BJ (cell line): Measurements from ENCODE around the gene TNFRSF19. TPM values are rescaled to one million over a fixed set of nuclear protein-coding genes. Genes with fewer than 3 reads are reported as not detected.
A peak's percentile ranks its signal among the peaks of the same experiment; 100 is the strongest.

ENCODE experiments used
- CTCF ChIA-PET: fragments of 350-600 bp; formaldehyde crosslinking; extraction: SDS; loops from one replicate; lab custom pipeline; 2021; ENCODE audit warnings: antibody characterized with exemption, inconsistent platforms; lab: Yijun Ruan, JAX
- POLR2A ChIA-PET: fragments of 300-600 bp; sonication (Branson Sonifier 250); formaldehyde crosslinking; extraction: SDS; loops from one replicate; lab custom pipeline; 2021; ENCODE audit warnings: antibody characterized with exemption; lab: Charles Lee
- DNase-seq: peaks from one replicate; pipeline ENCODE4 v3.0.0-alpha.2; 2011; ENCODE audit warnings: low read depth
- H3K27me3 ChIP-seq: 2 replicates; pipeline ENCODE4 v1.6.0; 2011; ENCODE audit warnings: low read length; ENCODE audit not compliant: control insufficient read depth, insufficient read depth
- H3K36me3 ChIP-seq: 2 replicates; pipeline ENCODE4 v1.5.1; 2011; ENCODE audit warnings: low read length; ENCODE audit not compliant: control insufficient read depth, insufficient read depth
- H3K4me3 ChIP-seq: 2 replicates; pipeline ENCODE4 v1.5.1; 2011; ENCODE audit warnings: low read depth, mild to moderate bottlenecking, control low read depth, low read length
- polyA plus RNA-seq: library from polyadenylated mRNA; depleted of rRNA; stranded (reverse); fragments of >200 nt; gene quantifications from 2 replicates; pipeline ENCODE4 v1.2.3, GENCODE V29; 2011
- TF ChIP-seq, protein P1 (sequence below): IDR thresholded peaks from 2 replicates; pipeline ENCODE4 v1.5.1; 2011; ENCODE audit warnings: low read depth, mild to moderate bottlenecking, control low read depth, inconsistent platforms, low read length, moderate library complexity; ENCODE audit not compliant: insufficient read depth

Gene TNFRSF19
- polyA plus RNA-seq, 1 experiment, result 14.8 TPM

DNA sequence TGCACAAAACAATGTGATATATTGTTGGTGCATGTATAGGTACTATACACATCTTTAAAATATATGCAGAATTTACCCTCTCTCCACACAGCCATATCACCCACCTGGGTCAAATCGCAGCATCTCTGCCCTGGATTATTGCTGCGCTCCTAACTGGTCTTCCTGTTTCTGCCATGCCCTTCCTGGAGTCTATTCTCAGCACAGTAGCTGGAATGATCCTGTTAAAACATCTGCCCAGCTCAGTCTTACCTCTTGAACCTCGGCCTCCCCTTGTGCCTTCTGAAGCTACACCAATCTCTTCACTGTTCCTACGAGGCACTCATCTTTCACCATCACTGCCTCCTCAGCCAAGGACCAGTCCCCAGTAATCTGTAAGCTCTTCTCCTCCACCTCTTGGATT is 25.5 kb upstream of the TNFRSF19 start:
- H3K36me3 ChIP-seq, result no peaks in the 10 kb centered on the region
- ChIA-PET CTCF (no interaction called here), POLR2A (no interaction called here)
- no peaks in the 10 kb centered on the region for H3K27me3 ChIP-seq
- DNase-seq, result no peak
- TF ChIP-seq, protein P1, sequence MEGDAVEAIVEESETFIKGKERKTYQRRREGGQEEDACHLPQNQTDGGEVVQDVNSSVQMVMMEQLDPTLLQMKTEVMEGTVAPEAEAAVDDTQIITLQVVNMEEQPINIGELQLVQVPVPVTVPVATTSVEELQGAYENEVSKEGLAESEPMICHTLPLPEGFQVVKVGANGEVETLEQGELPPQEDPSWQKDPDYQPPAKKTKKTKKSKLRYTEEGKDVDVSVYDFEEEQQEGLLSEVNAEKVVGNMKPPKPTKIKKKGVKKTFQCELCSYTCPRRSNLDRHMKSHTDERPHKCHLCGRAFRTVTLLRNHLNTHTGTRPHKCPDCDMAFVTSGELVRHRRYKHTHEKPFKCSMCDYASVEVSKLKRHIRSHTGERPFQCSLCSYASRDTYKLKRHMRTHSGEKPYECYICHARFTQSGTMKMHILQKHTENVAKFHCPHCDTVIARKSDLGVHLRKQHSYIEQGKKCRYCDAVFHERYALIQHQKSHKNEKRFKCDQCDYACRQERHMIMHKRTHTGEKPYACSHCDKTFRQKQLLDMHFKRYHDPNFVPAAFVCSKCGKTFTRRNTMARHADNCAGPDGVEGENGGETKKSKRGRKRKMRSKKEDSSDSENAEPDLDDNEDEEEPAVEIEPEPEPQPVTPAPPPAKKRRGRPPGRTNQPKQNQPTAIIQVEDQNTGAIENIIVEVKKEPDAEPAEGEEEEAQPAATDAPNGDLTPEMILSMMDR, result no peak
- H3K4me3 ChIP-seq, result no peak overlapping the region

GRCh38 chr13:23547000-23547590 is 23.1 kb upstream of the TNFRSF19 start:
- no peak for DNase-seq
- ChIA-PET CTCF (interaction anchor here (0.6 to 1.0 kb wide), 3 partner anchors 13 to 95 kb away, joined by 3 to 5 read pairs (median 4); no protein-coding TSS in a partner anchor), POLR2A (no interaction called here)
- peak overlapping the region; percentile 60 for H3K4me3 ChIP-seq
- TF ChIP-seq, protein P1, result no peak
- H3K36me3 ChIP-seq, result no peaks in the 10 kb centered on the region
- no peaks in the 10 kb centered on the region for H3K27me3 ChIP-seq

DNA sequence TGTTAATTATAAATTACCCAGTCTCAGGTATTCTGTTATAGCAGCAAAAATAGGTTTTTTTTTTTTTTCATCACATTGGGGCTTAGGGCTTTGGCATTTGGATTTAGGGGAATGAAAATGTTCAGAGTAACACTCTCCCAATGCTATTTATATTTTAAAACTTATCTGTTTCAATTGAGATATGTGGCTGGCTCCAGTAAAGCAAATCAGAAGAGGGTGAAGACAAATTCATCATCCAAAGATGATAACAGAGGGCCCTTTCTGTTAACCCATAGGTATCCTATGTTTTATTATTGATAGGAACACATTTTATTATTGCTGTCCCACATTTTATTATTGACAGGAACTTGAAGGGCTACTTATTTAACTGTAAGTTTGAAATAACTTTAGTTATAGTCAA is 20.5 kb upstream of the TNFRSF19 start:
- Histone ChIP-seq H3K27me3 (no peaks in the 10 kb centered on the region), H3K36me3 (no peaks in the 10 kb centered on the region), H3K4me3 (no peak overlapping the region)
- ChIA-PET POLR2A (no interaction called here), CTCF (no interaction called here)
- TF ChIP-seq, protein P1, result no peak
- no peak for DNase-seq

DNA sequence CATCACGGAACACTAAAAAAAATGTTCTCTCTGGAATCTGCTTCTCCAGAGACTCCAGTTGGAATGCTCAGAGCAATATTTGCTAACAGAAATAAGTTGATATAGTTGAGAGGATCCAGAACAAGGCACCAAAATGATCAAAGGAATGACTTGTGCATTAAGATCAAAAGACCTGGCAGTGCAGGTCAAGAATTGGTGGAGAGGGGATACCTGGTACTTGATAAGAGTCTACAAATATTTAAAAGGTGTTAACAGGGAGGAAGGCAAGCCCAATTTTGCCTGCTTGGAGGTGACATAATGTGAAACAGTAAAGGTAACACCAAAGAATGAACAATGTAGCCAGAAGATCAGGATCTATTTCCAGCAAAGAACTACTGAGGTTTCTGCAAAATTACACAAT is 20.0 kb upstream of the TNFRSF19 start:
- no peaks in the 10 kb centered on the region for H3K27me3 ChIP-seq
- ChIA-PET CTCF (interaction anchor here (0.6 kb wide), 1 partner anchor 87 kb away, joined by 3 read pairs; no protein-coding TSS in a partner anchor), POLR2A (no interaction called here)
- H3K36me3 ChIP-seq, result no peaks in the 10 kb centered on the region
- TF ChIP-seq, protein P1, result no peak
- DNase-seq, result no peak
- no peak overlapping the region for H3K4me3 ChIP-seq

DNA sequence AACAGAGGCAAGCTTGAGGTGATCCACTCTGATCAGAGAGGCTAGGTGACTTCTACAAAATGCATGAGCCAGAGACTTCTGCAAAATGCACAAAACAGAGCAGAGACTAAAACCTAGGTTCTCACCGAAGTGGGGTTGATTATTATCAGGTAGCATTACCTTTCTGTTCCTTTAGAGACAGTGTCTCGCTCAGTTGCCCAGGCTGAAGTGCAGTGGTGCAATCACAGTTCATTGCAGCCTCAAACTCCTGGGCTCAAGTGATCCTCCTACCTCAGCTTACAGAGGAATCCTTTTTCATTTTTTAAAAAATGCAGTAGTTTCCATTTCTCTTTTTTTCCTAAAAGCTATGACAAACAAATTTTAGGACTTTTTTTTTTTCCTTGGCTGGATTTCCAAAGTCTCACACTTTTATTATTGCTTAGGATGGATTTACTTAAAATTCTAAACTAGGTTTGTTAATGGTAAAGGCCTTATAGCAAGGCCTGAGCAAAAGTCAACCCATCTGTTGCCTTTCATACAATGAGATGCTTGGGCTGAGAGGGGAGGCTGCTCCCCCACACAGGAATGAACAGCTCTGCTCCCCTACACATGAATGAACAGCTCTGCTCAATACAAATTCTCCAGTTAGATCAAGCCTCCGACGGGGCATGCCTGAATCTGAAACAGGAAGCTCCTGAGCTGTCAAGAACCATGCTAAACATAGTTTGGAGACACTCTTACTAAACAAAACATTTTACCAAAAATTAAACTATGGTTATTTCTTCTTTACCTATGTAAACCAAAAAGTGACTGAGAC is 18.8 kb upstream of the TNFRSF19 start:
- TF ChIP-seq, protein P1, result no peak
- POLR2A ChIA-PET, result no interaction called here
- Histone ChIP-seq H3K36me3 (no peaks in the 10 kb centered on the region), H3K27me3 (no peaks in the 10 kb centered on the region), H3K4me3 (no peak overlapping the region)
- CTCF ChIA-PET, result interaction anchor here (1.0 kb wide), 2 partner anchors 11 to 16 kb away, joined by 3 to 7 read pairs; no protein-coding TSS in a partner anchor
- DNase-seq, result no peak
